T47D (cell line): ENCODE data around the gene TRIM62.

Experiments used
- DNase-seq, 2 experiments: peaks; one replicate each; pipeline versions ENCODE4 v3.0.0 to v3.0.0-alpha.2; 2011 to 2012; ENCODE audit warnings: low read depth in 1 of 2, low spot score in 1 of 2
- JUND ChIP-seq: IDR thresholded peaks from 2 replicates; pipeline ENCODE4 v1.6.1; 2012; ENCODE audit warnings: low read depth
- in situ Hi-C: cut with HindIII; loops from 2 replicates; pipeline ENCODE4 v1.10.0; 2016; ENCODE audit warnings: low sequenced_read_pairs, low pct_unique_long_range_greater_than_20kb

TRIM62 gene

DNA sequence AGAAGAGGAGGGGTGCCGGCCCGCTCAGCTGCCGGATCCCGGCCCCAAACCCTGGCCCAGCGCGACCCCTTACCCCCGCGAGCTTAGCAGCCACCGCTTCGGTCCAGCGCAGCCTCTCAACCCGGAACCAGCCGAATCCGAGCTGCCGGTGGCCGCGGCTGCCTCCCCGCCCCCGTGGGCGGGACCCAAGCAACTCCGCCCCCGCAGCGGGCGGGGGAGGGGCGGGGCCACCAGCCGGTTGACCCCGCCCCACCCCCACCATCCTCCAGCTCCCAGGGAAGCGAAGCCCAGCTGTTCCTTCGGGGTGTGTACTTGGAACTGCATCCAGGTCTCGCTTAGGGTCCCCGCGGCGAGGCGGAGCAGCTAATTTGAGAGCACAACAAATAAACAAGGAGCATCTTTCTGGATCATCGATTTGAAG lies at the start of gene TRIM62:
TRIM62 (minus strand) TSS at position 123 of the 421 bp plus-strand sequence. CDS start 611 bp downstream, outside the sequence.
- no peak for TF ChIP-seq JUND

GRCh38 chr1:33231166-33231565 lies 49.3 kb upstream of the TRIM62 start:
- in situ Hi-C loops: no loop called here
- DNase-seq: no peak
- TF ChIP-seq JUND: no peak

More for the DNA sequence above, at the start of gene TRIM62:
- in situ Hi-C loops: no loop called here
- peak; percentile 72 to 87 for DNase-seq

GRCh38 chr1:33228935-33229487 lies 47.2 kb upstream of the TRIM62 start:
- no peak for TF ChIP-seq JUND
- no peak for DNase-seq
- in situ Hi-C loops: no loop called here

DNA sequence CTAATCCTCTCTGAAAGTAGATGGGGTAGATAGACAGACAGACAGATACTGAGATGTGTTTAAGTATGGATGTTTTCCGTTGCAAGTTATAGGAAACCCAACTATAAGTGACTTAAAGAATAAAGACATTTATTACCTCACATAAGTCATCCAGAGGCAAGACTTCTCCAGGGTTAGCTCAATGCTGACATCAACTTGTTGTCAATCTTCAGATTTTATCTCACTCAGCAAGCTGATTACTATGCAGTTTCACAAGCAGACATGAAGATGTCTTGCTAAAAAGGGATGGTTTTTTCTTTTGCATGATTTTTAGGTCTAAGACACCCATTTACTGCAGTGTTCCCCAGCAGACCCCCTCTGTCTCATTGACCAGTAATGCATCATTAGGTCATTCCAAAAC lies 43.7 kb upstream of the TRIM62 start:
- no peak for TF ChIP-seq JUND
- DNase-seq: no peak
- in situ Hi-C loops: no loop called here

GRCh38 chr1:33224166-33224707 lies 42.4 kb upstream of the TRIM62 start:
- TF ChIP-seq JUND: no peak
- in situ Hi-C loops: no loop called here
- DNase-seq: no peak

- no peak for TF ChIP-seq JUND
- in situ Hi-C loops: no loop called here
- no peak for DNase-seq
These were observed 40.5 kb upstream of the TRIM62 start for GRCh38 chr1:33222381-33222780.

GRCh38 chr1:33221385-33221758 lies 39.5 kb upstream of the TRIM62 start:
- in situ Hi-C loops: no loop called here
- DNase-seq: no peak
- TF ChIP-seq JUND: no peak

DNA sequence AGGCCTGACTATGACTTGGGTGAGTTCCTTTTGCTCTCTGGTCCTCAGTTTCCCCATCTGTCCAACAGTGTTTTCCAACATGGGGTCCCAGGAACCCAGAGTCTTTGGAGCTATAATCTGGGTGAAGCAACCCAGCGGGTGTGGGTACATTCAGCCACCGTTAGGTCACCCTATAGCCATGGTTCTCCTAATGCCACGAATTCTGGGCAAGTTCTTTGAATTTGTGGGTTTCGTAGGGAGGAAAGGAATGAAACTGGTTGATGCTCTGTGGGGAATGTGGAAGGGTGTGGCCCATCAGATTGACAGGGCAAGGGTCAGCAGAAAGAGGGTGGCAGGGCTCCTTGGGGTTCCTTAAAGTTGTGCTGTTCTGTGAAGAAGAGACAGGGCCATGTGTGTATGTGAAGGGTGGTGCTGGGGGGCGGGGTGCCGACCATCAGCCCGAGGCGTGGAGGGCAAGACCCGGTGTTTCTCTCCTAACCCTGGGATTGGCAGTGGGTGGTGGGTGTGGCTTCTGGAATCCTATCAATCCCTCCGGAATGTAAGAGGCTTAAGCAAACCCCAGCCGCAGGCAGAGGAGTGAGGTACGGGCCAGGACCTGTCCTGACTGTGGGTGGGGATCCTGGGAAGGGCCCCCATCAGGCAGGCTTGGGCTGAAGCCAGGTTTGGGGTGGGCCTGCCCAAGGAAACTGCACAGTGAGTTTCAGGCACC lies 39.0 kb upstream of the TRIM62 start:
- in situ Hi-C loops: no loop called here
- no peak for TF ChIP-seq JUND
- DNase-seq: no peak

DNA sequence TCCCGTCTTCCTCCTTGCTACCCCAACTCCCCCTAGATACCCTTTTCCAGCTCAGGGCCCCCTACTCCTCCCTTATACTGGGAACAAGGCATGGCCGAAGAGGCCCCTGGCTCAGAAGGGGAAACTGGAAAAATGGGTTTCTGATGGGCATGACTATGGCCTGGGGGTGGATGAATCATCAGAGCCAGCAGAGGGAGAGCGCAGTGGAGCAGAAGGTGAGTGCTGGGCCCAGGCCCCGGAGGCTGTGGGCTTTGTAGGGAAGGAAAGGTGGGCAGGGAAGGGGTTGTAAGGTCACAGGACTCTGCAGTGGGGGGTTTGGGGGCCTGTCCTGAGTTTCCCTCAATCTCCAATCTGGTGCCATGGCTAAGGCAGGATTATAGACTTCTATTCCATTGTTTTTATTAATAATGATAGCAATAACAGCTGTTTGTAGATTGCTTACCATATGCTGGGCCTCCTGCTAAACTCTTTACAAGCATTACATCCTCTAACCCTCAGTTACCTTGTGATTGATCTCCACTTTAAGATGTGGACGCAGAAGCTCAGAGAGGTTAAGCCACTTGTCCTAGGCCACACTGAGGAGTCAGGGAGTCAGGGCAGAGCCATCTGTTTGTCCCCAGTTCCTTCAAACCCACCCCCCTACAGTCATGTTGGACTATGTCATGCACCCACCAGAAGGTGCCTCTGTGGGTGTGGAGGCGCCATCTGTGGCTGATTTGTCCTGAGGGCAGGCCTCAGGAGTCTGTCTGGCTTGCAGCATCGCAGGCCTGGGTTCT lies 38.2 kb upstream of the TRIM62 start:
- TF ChIP-seq JUND: peak; percentile 67; the same call in 1 of the 2 replicates
- in situ Hi-C loops: no loop called here
- DNase-seq: peak in 1 of 2 experiments; percentile 71

DNA sequence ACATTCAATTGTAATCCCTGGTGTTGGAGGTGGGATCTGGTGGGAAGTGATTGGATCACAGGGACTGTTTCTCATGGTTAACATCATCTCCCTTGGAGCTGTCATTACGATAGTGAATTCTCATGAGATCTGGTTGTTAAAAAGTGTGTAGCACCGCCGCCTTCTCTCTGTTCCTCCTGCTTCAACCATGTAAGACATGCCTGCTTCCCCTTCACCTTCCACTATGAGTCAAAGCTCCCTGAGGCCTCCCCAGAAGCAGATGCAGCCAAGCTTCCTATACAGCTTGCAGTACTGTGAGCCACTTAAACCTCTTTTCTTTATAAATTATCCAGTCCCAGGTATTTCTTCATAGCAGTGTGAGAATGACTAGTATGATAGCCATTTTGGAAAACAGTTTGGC lies 30.1 kb upstream of the TRIM62 start:
- no peak for TF ChIP-seq JUND
- no peak for DNase-seq
- in situ Hi-C loops: no loop called here

- no peak for DNase-seq
- in situ Hi-C loops: no loop called here
- TF ChIP-seq JUND: no peak
These were observed 24.5 kb upstream of the TRIM62 start for GRCh38 chr1:33206340-33206739.

GRCh38 chr1:33195556-33195955 lies 13.7 kb upstream of the TRIM62 start:
- TF ChIP-seq JUND: no peak
- in situ Hi-C loops: no loop called here
- DNase-seq: no peak
